ENCODE results near the gene SLC25A33.

SLC25A33 gene

DNA sequence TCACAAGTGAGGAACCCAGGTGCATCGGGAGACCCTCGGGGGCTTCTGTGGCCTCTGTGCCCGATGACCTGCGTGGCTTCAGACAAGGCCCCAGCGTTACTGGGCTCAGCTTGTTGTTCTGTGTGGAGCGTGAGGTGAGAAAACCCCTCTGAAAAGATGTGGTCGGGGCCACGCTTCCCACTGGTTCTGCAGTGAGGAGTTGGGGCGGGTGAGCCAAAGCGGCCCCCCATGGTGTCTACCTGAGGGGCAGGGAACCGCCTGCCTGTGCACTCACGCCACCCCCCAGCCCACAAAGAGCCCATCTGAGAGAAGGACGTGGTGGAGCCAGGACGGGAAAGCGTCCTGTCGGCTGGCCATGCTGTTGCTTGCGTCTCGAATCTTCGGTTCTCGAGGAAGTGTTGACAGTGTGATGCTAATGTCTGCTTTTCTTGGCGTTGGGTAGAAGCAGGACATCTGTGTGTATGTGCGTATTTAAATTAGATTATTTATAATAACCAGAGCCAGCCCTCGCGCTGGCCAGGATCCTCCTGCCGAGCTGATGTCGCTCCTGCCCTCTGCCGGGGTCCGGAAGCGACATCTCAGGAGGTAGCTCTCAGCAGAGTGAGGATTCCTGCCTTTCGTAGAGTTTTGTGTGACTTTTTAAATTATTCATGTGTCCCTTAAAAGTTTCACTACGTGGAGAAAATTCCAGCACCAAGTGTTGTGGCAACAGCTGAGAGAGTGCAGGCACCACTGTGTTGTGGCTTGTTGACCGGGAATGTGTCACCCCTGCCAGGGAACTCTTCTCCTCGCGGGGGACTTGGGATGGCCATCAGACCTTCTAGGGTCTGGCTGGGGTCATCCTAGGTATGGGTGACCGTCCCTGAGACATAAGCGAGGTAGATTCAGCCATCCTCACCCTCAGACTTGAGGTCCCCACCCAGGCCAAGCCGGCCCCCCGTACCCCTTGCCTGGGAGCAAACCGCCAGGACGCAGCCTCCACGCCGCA, 64.8 kb downstream of the SLC25A33 start:
- no peak for TF ChIP-seq POLR2AphosphoS5 (IDR thresholded peaks at IDR 0.05; ENCODE audit: borderline replicate concordance, low read depth, low read length)
- no peak for TF ChIP-seq EZH2 (IDR thresholded peaks at IDR 0.05)
- TF ChIP-seq FOXP2 (optimal IDR thresholded peaks at IDR 0.05; ENCODE audit: control extremely low read depth, extremely low read length, insufficient read depth): no peak
- H3K36me3 ChIP-seq (ENCODE audit: insufficient read depth, low read length): peaks cover 35% of the 10 kb centered on the region; the same call in 1 of the 2 replicates
- H3K9ac ChIP-seq (ENCODE audit: insufficient read length): no peak overlapping the region
- no peaks in the 10 kb centered on the region for H3K9me3 ChIP-seq (ENCODE audit: low read depth, low read length)
- no peak overlapping the region for H3K27ac ChIP-seq
- H3K4me3 ChIP-seq: no peak overlapping the region
- DNase-seq (ENCODE audit: low read depth, low spot score): no peak

DNA sequence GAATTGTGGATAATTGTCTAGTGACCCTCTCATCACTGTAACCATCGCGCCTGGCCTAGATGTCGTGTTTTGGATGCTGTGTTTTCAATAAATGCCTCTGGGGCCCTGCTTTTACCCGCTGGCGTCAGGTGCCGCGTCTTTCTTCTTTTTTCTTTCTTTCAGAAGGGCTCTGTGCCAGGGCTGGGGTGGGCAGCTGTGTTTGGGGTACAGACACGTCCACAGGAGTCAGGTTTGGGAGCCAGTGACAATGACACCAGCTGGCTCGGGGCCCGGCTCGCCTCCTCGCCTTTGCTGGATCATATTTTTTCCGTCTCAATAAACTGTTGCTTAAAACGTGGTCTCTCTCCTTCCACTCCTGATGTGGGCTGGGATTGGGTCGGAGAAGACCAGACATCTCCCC, 65.6 kb downstream of the SLC25A33 start:
- H3K4me3 ChIP-seq: no peak overlapping the region
- TF ChIP-seq EZH2 (IDR thresholded peaks at IDR 0.05): no peak
- TF ChIP-seq FOXP2 (optimal IDR thresholded peaks at IDR 0.05; ENCODE audit: control extremely low read depth, extremely low read length, insufficient read depth): no peak
- no peak for TF ChIP-seq POLR2AphosphoS5 (IDR thresholded peaks at IDR 0.05; ENCODE audit: borderline replicate concordance, low read depth, low read length)
- H3K27ac ChIP-seq: no peak overlapping the region
- no peak overlapping the region for H3K9ac ChIP-seq (ENCODE audit: insufficient read length)
- DNase-seq (ENCODE audit: low read depth, low spot score): no peak
- peaks cover 33% of the 10 kb centered on the region; the same call in 1 of the 2 replicates for H3K36me3 ChIP-seq (ENCODE audit: insufficient read depth, low read length)
- H3K9me3 ChIP-seq (ENCODE audit: low read depth, low read length): no peaks in the 10 kb centered on the region

GRCh38 chr1:9605946-9606455, 66.7 kb downstream of the SLC25A33 start:
- H3K27ac ChIP-seq: no peak overlapping the region
- peaks cover 24% of the 10 kb centered on the region; the same call in 1 of the 2 replicates for H3K36me3 ChIP-seq (ENCODE audit: insufficient read depth, low read length)
- no peak for TF ChIP-seq POLR2AphosphoS5 (IDR thresholded peaks at IDR 0.05; ENCODE audit: borderline replicate concordance, low read depth, low read length)
- no peak for TF ChIP-seq FOXP2 (optimal IDR thresholded peaks at IDR 0.05; ENCODE audit: control extremely low read depth, extremely low read length, insufficient read depth)
- no peak for TF ChIP-seq EZH2 (IDR thresholded peaks at IDR 0.05)
- H3K9me3 ChIP-seq (ENCODE audit: low read depth, low read length): no peaks in the 10 kb centered on the region
- H3K9ac ChIP-seq (ENCODE audit: insufficient read length): no peak overlapping the region
- no peak for DNase-seq (ENCODE audit: low read depth, low spot score)
- no peak overlapping the region for H3K4me3 ChIP-seq

DNA sequence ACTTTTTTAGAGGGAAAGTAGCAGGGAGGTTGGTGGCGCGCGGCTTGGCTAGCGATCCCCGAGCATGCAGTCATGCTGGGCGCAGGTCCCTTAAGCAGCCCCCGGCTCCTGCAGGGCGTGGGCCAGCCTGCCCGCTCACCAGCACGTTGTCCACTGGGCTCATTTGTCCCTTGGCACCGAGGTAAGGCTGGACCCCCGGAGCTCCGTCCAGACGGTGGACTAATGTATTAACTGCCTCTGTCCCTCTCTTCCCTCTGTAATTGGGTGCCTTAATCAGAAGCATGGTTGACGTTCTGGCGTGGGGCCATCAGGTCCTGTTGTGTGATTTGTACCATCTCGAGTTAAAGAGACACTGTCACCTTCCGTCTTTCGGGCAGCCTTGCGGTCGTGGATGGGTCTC, 67.2 kb downstream of the SLC25A33 start:
- no peaks in the 10 kb centered on the region for H3K9me3 ChIP-seq (ENCODE audit: low read depth, low read length)
- no peak overlapping the region for H3K9ac ChIP-seq (ENCODE audit: insufficient read length)
- peaks cover 19% of the 10 kb centered on the region; the same call in 1 of the 2 replicates for H3K36me3 ChIP-seq (ENCODE audit: insufficient read depth, low read length)
- H3K27ac ChIP-seq: no peak overlapping the region
- DNase-seq (ENCODE audit: low read depth, low spot score): no peak
- no peak overlapping the region for H3K4me3 ChIP-seq
- TF ChIP-seq FOXP2 (optimal IDR thresholded peaks at IDR 0.05; ENCODE audit: control extremely low read depth, extremely low read length, insufficient read depth) (no peak), EZH2 (IDR thresholded peaks at IDR 0.05) (no peak), POLR2AphosphoS5 (IDR thresholded peaks at IDR 0.05; ENCODE audit: borderline replicate concordance, low read depth, low read length) (no peak)

- no peaks in the 10 kb centered on the region for H3K9me3 ChIP-seq (ENCODE audit: low read depth, low read length)
- TF ChIP-seq POLR2AphosphoS5 (IDR thresholded peaks at IDR 0.05; ENCODE audit: borderline replicate concordance, low read depth, low read length): no peak
- TF ChIP-seq FOXP2 (optimal IDR thresholded peaks at IDR 0.05; ENCODE audit: control extremely low read depth, extremely low read length, insufficient read depth): no peak
- TF ChIP-seq EZH2 (IDR thresholded peaks at IDR 0.05): no peak
- no peak overlapping the region for H3K4me3 ChIP-seq
- DNase-seq (ENCODE audit: low read depth, low spot score): no peak
- H3K27ac ChIP-seq: no peak overlapping the region
- H3K36me3 ChIP-seq (ENCODE audit: insufficient read depth, low read length): peaks cover 15% of the 10 kb centered on the region; the same call in 1 of the 2 replicates
- H3K9ac ChIP-seq (ENCODE audit: insufficient read length): no peak overlapping the region
These were observed 67.7 kb downstream of the SLC25A33 start for GRCh38 chr1:9606948-9607347.

GRCh38 chr1:9607352-9607751, 68.1 kb downstream of the SLC25A33 start:
- Histone ChIP-seq H3K9me3 (ENCODE audit: low read depth, low read length) (no peaks in the 10 kb centered on the region), H3K27ac (no peak overlapping the region), H3K4me3 (no peak overlapping the region), H3K9ac (ENCODE audit: insufficient read length) (no peak overlapping the region), H3K36me3 (ENCODE audit: insufficient read depth, low read length) (peaks cover 11% of the 10 kb centered on the region; the same call in 1 of the 2 replicates)
- no peak for DNase-seq (ENCODE audit: low read depth, low spot score)
- TF ChIP-seq EZH2 (IDR thresholded peaks at IDR 0.05) (no peak), FOXP2 (optimal IDR thresholded peaks at IDR 0.05; ENCODE audit: control extremely low read depth, extremely low read length, insufficient read depth) (no peak), POLR2AphosphoS5 (IDR thresholded peaks at IDR 0.05; ENCODE audit: borderline replicate concordance, low read depth, low read length) (no peak)

- Histone ChIP-seq H3K27ac (no peak overlapping the region), H3K9me3 (ENCODE audit: low read depth, low read length) (no peaks in the 10 kb centered on the region), H3K36me3 (ENCODE audit: insufficient read depth, low read length) (peaks cover 10% of the 10 kb centered on the region), H3K4me3 (no peak overlapping the region), H3K9ac (ENCODE audit: insufficient read length) (no peak overlapping the region)
- TF ChIP-seq EZH2 (IDR thresholded peaks at IDR 0.05) (no peak), FOXP2 (optimal IDR thresholded peaks at IDR 0.05; ENCODE audit: control extremely low read depth, extremely low read length, insufficient read depth) (no peak), POLR2AphosphoS5 (IDR thresholded peaks at IDR 0.05; ENCODE audit: borderline replicate concordance, low read depth, low read length) (no peak)
- DNase-seq (ENCODE audit: low read depth, low spot score): no peak
These were observed 70.7 kb downstream of the SLC25A33 start for GRCh38 chr1:9609998-9610397.

DNA sequence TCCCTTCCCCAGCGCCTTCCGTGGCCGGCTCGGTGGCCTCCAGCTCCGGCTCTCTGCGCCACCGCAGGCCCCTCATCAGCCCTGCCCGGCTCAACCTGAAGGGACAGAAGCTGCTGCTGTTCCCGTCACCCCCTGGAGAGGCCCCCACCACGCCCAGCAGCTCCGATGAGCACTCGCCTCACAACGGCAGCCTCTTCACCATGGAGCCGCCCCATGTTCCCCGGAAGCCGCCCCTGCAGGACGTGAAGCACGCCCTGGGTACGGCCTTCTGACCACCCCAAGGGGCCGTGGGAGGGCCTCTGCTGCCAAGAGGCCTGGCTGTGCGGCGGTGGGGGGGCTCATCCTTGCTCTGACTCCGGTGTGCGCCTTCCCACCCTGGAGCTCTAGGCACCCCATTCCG, 71.3 kb downstream of the SLC25A33 start:
- Histone ChIP-seq H3K9ac (ENCODE audit: insufficient read length) (no peak overlapping the region), H3K4me3 (no peak overlapping the region), H3K9me3 (ENCODE audit: low read depth, low read length) (no peaks in the 10 kb centered on the region), H3K36me3 (ENCODE audit: insufficient read depth, low read length) (peaks cover 10% of the 10 kb centered on the region), H3K27ac (no peak overlapping the region)
- no peak for DNase-seq (ENCODE audit: low read depth, low spot score)
- TF ChIP-seq EZH2 (IDR thresholded peaks at IDR 0.05) (no peak), POLR2AphosphoS5 (IDR thresholded peaks at IDR 0.05; ENCODE audit: borderline replicate concordance, low read depth, low read length) (no peak)
